GM19397 (cell line): ENCODE results near the gene NUP43.
"Not testable (repeated sequence)": the region's sequence is repeated elsewhere in the genome, so short reads cannot be mapped to it uniquely, and the experiment has no call there.

ENCODE experiments used
- ATAC-seq: cut with Tn5 transposase; IDR thresholded peaks from one replicate; pipeline ENCODE4 v1.9.1; 2021; ENCODE audit warnings: mild to moderate bottlenecking, moderate library complexity; ENCODE audit not compliant: unreplicated experiment

The NUP43 gene

GRCh38 chr6:149746147-149746946 is at the start of gene NUP43:
Gene NUP43 (minus strand): TSS chr6:149746529. CDS start chr6:149746495, 34 bp downstream.
- ATAC-seq: peak; percentile 50

GRCh38 chr6:149783551-149783950 is 37.2 kb upstream of the NUP43 start:
- ATAC-seq: no peak

GRCh38 chr6:149782337-149782736 is 36.0 kb upstream of the NUP43 start:
- ATAC-seq: no peak

GRCh38 chr6:149781715-149782114 is 35.4 kb upstream of the NUP43 start:
- ATAC-seq: no peak

GRCh38 chr6:149779644-149779963 is 33.3 kb upstream of the NUP43 start:
- no peak for ATAC-seq

GRCh38 chr6:149777624-149778023 is 31.3 kb upstream of the NUP43 start:
- ATAC-seq: no peak

GRCh38 chr6:149771925-149772324 is 25.6 kb upstream of the NUP43 start:
- ATAC-seq: no peak

GRCh38 chr6:149771185-149771584 is 24.9 kb upstream of the NUP43 start:
- ATAC-seq: no peak

- no peak for ATAC-seq
These were observed 23.3 kb upstream of the NUP43 start for GRCh38 chr6:149769676-149770075.

- ATAC-seq: no peak
These were observed 19.9 kb upstream of the NUP43 start for GRCh38 chr6:149766156-149766769.

- no peak for ATAC-seq
These were observed 17.5 kb upstream of the NUP43 start for GRCh38 chr6:149763866-149764265.

- peak; percentile 95 for ATAC-seq
These were observed 15.1 kb upstream of the NUP43 start for GRCh38 chr6:149761438-149761837.

GRCh38 chr6:149756261-149756636 is 9.9 kb upstream of the NUP43 start:
- ATAC-seq: no peak

- ATAC-seq: no peak
These were observed 9.3 kb upstream of the NUP43 start for GRCh38 chr6:149755300-149756260.

- no peak for ATAC-seq
These were observed 8.2 kb upstream of the NUP43 start for GRCh38 chr6:149754548-149754947.

GRCh38 chr6:149753374-149753637 is 7.0 kb upstream of the NUP43 start:
- not testable (repeated sequence) for ATAC-seq

- ATAC-seq: no peak
These were observed 6.5 kb upstream of the NUP43 start for GRCh38 chr6:149752600-149753373.

GRCh38 chr6:149751920-149752319 is 5.6 kb upstream of the NUP43 start:
- ATAC-seq: not testable (repeated sequence)

- no peak for ATAC-seq
These were observed 4.9 kb upstream of the NUP43 start for GRCh38 chr6:149751239-149751638.

GRCh38 chr6:149750136-149750609 is 3.8 kb upstream of the NUP43 start:
- ATAC-seq: peak; percentile 20

- peak; percentile 89 for ATAC-seq
These were observed 3.3 kb upstream of the NUP43 start, which contains the start of gene PCMT1 for GRCh38 chr6:149749594-149750135. Gene PCMT1 (plus strand): TSS chr6:149749741. CDS start chr6:149749902, 161 bp downstream.
